HEK293 (cell line): ENCODE results near the gene MED25.

ENCODE experiments used
- CTCF ChIA-PET: fragments of 350-600 bp; formaldehyde crosslinking; extraction: SDS; loops from one replicate; lab custom pipeline; 2021; ENCODE audit warnings: antibody characterized with exemption; lab: Yijun Ruan, JAX
- POLR2A ChIA-PET: fragments of 300-600 bp; formaldehyde crosslinking; extraction: SDS; loops from one replicate; lab custom pipeline; 2020; ENCODE audit warnings: antibody characterized with exemption, inconsistent platforms; lab: Yijun Ruan, JAX
- H3K27ac ChIP-seq: fragments of 200-500 bp; sonication (Bioruptor generic); 2 replicates; pipeline ENCODE4 v1.5.1; 2014; ENCODE audit warnings: low read depth, low read length, control low read depth, inconsistent platforms; ENCODE audit errors: extremely low read depth
- H3K36me3 ChIP-seq, 2 experiments: fragments of 200-500 bp in 1 of 2; sonication (Bioruptor generic) in 1 of 2; 1 replicate in 1 of 2; 2 replicates in 1 of 2; pipeline ENCODE4 v1.5.1; 2014 to 2017; ENCODE audit warnings: inconsistent platforms in 2 of 2, low read length in 2 of 2; ENCODE audit not compliant: control insufficient read depth in 2 of 2, insufficient read depth in 1 of 2
- H3K4me1 ChIP-seq: fragments of 200-500 bp; sonication (Bioruptor generic); 2 replicates; pipeline ENCODE4 v1.5.1; 2014; ENCODE audit warnings: mild to moderate bottlenecking, low read length, inconsistent platforms; ENCODE audit not compliant: control insufficient read depth, insufficient read depth
- H3K4me3 ChIP-seq: 2 replicates; pipeline ENCODE4 v1.5.1; 2011; ENCODE audit warnings: low read depth, mild to moderate bottlenecking, control low read depth, low read length, moderate library complexity
- H3K9me3 ChIP-seq: fragments of 200-500 bp; sonication (Bioruptor generic); 2 replicates; pipeline ENCODE4 v1.5.1; 2014; ENCODE audit warnings: low read depth, low read length, inconsistent platforms; ENCODE audit not compliant: control insufficient read depth, insufficient read depth
- ELK4 ChIP-seq: IDR thresholded peaks from 2 replicates; pipeline ENCODE4 v1.6.1; 2011; ENCODE audit warnings: mild to moderate bottlenecking, low read depth, low read length, borderline replicate concordance
- GFI1B ChIP-seq: fragments of 450-650 bp; formaldehyde crosslinking; IDR thresholded peaks from 2 replicates; pipeline ENCODE4 v1.5.1; 2016; ENCODE audit warnings: missing biosample characterization, missing genetic modification characterization
- HOXC10 ChIP-seq: sonication (generic); formaldehyde crosslinking; IDR thresholded peaks from 2 replicates; pipeline ENCODE4 v1.8.1; 2023; ENCODE audit warnings: mild to moderate bottlenecking, missing genetic modification reagents
- OSR2 ChIP-seq: fragments of 450-650 bp; formaldehyde crosslinking; IDR thresholded peaks from 2 replicates; pipeline ENCODE4 v1.5.1; 2016; ENCODE audit warnings: missing biosample characterization, missing genetic modification characterization
- OVOL3 ChIP-seq: fragments of 450-650 bp; formaldehyde crosslinking; IDR thresholded peaks from 2 replicates; pipeline ENCODE4 v1.5.1; 2016; ENCODE audit warnings: missing biosample characterization, missing genetic modification characterization
- SCRT1 ChIP-seq: fragments of 450-650 bp; formaldehyde crosslinking; IDR thresholded peaks from 2 replicates; pipeline ENCODE4 v1.5.1; 2016; ENCODE audit warnings: missing biosample characterization, missing genetic modification characterization, borderline replicate concordance
- SCRT2 ChIP-seq: fragments of 450-650 bp; formaldehyde crosslinking; IDR thresholded peaks from 2 replicates; pipeline ENCODE4 v1.5.1; 2016; ENCODE audit warnings: missing biosample characterization, missing genetic modification characterization
- SP2 ChIP-seq: fragments of 450-650 bp; formaldehyde crosslinking; IDR thresholded peaks from 2 replicates; pipeline ENCODE4 v1.5.1; 2016; ENCODE audit warnings: missing biosample characterization, missing genetic modification characterization
- YY2 ChIP-seq: fragments of 450-650 bp; formaldehyde crosslinking; IDR thresholded peaks from 2 replicates; pipeline ENCODE4 v1.5.1; 2016; ENCODE audit warnings: missing biosample characterization, missing genetic modification characterization
- ZBTB10 ChIP-seq: fragments of 450-650 bp; formaldehyde crosslinking; IDR thresholded peaks from 2 replicates; pipeline ENCODE4 v1.5.1; 2016; ENCODE audit warnings: missing biosample characterization, missing genetic modification characterization
- ZBTB26 ChIP-seq: fragments of 450-650 bp; formaldehyde crosslinking; optimal IDR thresholded peaks from 2 replicates; pipeline ENCODE3; 2016; ENCODE audit warnings: missing biosample characterization, mild to moderate bottlenecking, missing genetic modification characterization
- ZBTB48 ChIP-seq: fragments of 450-650 bp; formaldehyde crosslinking; IDR thresholded peaks from 2 replicates; pipeline ENCODE4 v1.5.1; 2016; ENCODE audit warnings: missing biosample characterization, missing genetic modification characterization
- ZBTB7A ChIP-seq: fragments of 450-650 bp; formaldehyde crosslinking; IDR thresholded peaks from 2 replicates; pipeline ENCODE4 v1.5.1; 2016; ENCODE audit warnings: low read depth, missing biosample characterization, missing genetic modification characterization
- ZFP37 ChIP-seq: fragments of 450-650 bp; formaldehyde crosslinking; IDR thresholded peaks from 2 replicates; pipeline ENCODE4 v1.5.1; 2016; ENCODE audit warnings: missing biosample characterization, missing genetic modification characterization
- ZIC2 ChIP-seq: fragments of 450-650 bp; formaldehyde crosslinking; IDR thresholded peaks from 2 replicates; pipeline ENCODE4 v1.5.1; 2016; ENCODE audit warnings: missing biosample characterization, missing genetic modification characterization
- ZNF121 ChIP-seq: fragments of 450-650 bp; formaldehyde crosslinking; IDR thresholded peaks from 2 replicates; pipeline ENCODE4 v1.5.1; 2016; ENCODE audit warnings: missing biosample characterization, missing genetic modification characterization
- ZNF133 ChIP-seq: fragments of 450-650 bp; formaldehyde crosslinking; IDR thresholded peaks from 2 replicates; pipeline ENCODE4 v1.5.1; 2016; ENCODE audit warnings: missing biosample characterization, missing genetic modification characterization
- ZNF16 ChIP-seq: fragments of 450-650 bp; formaldehyde crosslinking; IDR thresholded peaks from 2 replicates; pipeline ENCODE4 v1.5.1; 2016; ENCODE audit warnings: low read depth, missing biosample characterization, missing genetic modification characterization
- ZNF169 ChIP-seq: fragments of 450-650 bp; formaldehyde crosslinking; IDR thresholded peaks from 2 replicates; pipeline ENCODE4 v1.5.1; 2016; ENCODE audit warnings: missing biosample characterization, missing genetic modification characterization
- ZNF202 ChIP-seq: fragments of 450-650 bp; formaldehyde crosslinking; IDR thresholded peaks from 2 replicates; pipeline ENCODE4 v1.5.1; 2016; ENCODE audit warnings: missing biosample characterization, missing genetic modification characterization, borderline replicate concordance
- ZNF24 ChIP-seq: fragments of 450-650 bp; formaldehyde crosslinking; IDR thresholded peaks from 2 replicates; pipeline ENCODE4 v1.5.1; 2016; ENCODE audit warnings: missing biosample characterization, missing genetic modification characterization
- ZNF629 ChIP-seq: fragments of 450-650 bp; formaldehyde crosslinking; IDR thresholded peaks from 2 replicates; pipeline ENCODE4 v1.5.1; 2017; ENCODE audit warnings: missing biosample characterization, missing genetic modification characterization
- ZNF747 ChIP-seq: fragments of 450-650 bp; formaldehyde crosslinking; IDR thresholded peaks from 2 replicates; pipeline ENCODE4 v1.5.1; 2016; ENCODE audit warnings: missing biosample characterization, missing genetic modification characterization
- ZNF837 ChIP-seq: fragments of 450-650 bp; formaldehyde crosslinking; IDR thresholded peaks from 2 replicates; pipeline ENCODE4 v1.5.1; 2016; ENCODE audit warnings: missing biosample characterization, missing genetic modification characterization
- TF ChIP-seq, protein P1 (sequence below): fragments of 450-650 bp; formaldehyde crosslinking; IDR thresholded peaks from 2 replicates; pipeline ENCODE4 v1.5.1; 2016; ENCODE audit warnings: missing biosample characterization, missing genetic modification characterization

MED25 gene

GRCh38 chr19:49808711-49809159 is 9.4 kb upstream of the MED25 start (continued):
- TF ChIP-seq, protein P1, sequence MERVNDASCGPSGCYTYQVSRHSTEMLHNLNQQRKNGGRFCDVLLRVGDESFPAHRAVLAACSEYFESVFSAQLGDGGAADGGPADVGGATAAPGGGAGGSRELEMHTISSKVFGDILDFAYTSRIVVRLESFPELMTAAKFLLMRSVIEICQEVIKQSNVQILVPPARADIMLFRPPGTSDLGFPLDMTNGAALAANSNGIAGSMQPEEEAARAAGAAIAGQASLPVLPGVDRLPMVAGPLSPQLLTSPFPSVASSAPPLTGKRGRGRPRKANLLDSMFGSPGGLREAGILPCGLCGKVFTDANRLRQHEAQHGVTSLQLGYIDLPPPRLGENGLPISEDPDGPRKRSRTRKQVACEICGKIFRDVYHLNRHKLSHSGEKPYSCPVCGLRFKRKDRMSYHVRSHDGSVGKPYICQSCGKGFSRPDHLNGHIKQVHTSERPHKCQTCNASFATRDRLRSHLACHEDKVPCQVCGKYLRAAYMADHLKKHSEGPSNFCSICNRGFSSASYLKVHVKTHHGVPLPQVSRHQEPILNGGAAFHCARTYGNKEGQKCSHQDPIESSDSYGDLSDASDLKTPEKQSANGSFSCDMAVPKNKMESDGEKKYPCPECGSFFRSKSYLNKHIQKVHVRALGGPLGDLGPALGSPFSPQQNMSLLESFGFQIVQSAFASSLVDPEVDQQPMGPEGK (tag by site-specific recombination): no peak
- TF ChIP-seq ZNF747 (tag by site-specific recombination): no peak

DNA sequence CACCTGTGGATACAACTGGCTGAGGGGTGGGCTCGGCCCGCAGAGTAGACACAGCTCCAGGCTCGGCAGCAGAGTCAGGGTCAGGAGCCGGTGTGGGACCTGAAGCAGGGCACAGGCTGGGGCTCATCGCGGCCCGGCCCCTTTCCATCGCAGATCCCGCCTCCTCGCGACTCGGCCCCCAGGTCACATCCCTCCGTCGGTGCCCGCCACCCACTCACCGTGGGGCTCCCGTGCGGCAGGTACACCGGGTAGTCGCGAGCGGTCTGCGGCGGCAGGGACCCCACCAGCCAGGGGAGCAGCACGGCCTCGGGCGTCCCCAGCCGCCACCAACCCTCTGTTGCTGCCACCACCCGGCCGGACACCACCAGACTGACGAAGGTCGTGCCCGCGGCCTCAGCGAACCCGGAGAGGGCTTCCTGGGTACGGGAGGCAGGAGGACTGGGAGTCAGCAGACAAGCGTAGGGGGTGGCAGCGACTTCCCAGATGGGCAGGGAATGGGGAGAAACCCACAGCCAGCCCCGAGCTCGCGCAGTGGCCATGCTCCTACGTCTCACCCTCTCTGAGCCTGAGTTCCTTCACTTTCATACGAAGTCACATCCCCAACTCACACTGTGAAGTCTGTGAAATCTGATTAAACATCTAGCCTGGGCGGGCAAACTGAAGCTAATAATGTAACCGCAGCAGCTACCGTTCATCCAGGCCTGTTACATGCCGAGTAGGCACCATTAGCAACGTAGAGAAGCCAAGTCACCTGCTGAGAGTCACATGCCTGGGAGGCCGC is 8.7 kb upstream of the MED25 start:
- CTCF ChIA-PET: interaction anchor here (0.6 to 1.1 kb wide), 5 partner anchors 12 to 124 kb away, joined by 3 to 6 read pairs (median 3); no protein-coding TSS in a partner anchor
- no peak overlapping the region for H3K27ac ChIP-seq
- H3K4me1 ChIP-seq: no peaks in the 10 kb centered on the region; the same call in 1 of the 2 replicates
- TF ChIP-seq ZBTB26 (no peak), ZIC2 (tag by site-specific recombination) (peak; percentile 83), OSR2 (tag by site-specific recombination) (peak; percentile 43; the same call in 1 of the 2 replicates)
- H3K9me3 ChIP-seq: no peaks in the 10 kb centered on the region
- no peak overlapping the region for H3K4me3 ChIP-seq
- POLR2A ChIA-PET: interaction anchor here (0.7 to 1.4 kb wide), 3 partner anchors 41 to 56 kb away, joined by 3 to 6 read pairs (median 5); partner anchors contain the start of genes AP2A1 and PTOV1
- H3K36me3 ChIP-seq: peaks cover 6 to 40% of the 10 kb centered on the region in 2 experiments; a peak in 2 of 3 replicates

GRCh38 chr19:49809941-49810389 is 8.1 kb upstream of the MED25 start:
- H3K27ac ChIP-seq: no peak overlapping the region
- H3K4me1 ChIP-seq: no peaks in the 10 kb centered on the region; the same call in 1 of the 2 replicates
- ChIA-PET CTCF (interaction anchor here (0.6 to 1.2 kb wide), 7 partner anchors 12 to 314 kb away, joined by 3 to 6 read pairs (median 3); no protein-coding TSS in a partner anchor), POLR2A (interaction anchor here (0.7 to 1.4 kb wide), 3 partner anchors 41 to 55 kb away, joined by 3 to 6 read pairs (median 5); partner anchors contain the start of genes AP2A1 and PTOV1)
- H3K36me3 ChIP-seq: peaks cover under 1 to 36% of the 10 kb centered on the region in 2 experiments; a peak in 2 of 3 replicates
- no peak overlapping the region for H3K4me3 ChIP-seq
- no peaks in the 10 kb centered on the region for H3K9me3 ChIP-seq
- TF ChIP-seq ZNF169 (tag by site-specific recombination): no peak
- no peak for TF ChIP-seq ELK4
- no peak for TF ChIP-seq HOXC10 (CRISPR knock-in tag)
- TF ChIP-seq ZNF24 (tag by site-specific recombination): no peak
- TF ChIP-seq SCRT2 (tag by site-specific recombination): peak; percentile 97
- TF ChIP-seq ZNF837 (tag by site-specific recombination): no peak
- TF ChIP-seq ZNF629 (tag by site-specific recombination): no peak
- TF ChIP-seq ZNF202 (tag by site-specific recombination): no peak
- no peak for TF ChIP-seq SP2
- TF ChIP-seq ZNF133 (tag by site-specific recombination): no peak
- no peak for TF ChIP-seq GFI1B
- no peak for TF ChIP-seq YY2 (tag by site-specific recombination)
- TF ChIP-seq ZNF16 (tag by site-specific recombination): no peak
- TF ChIP-seq ZBTB10 (tag by site-specific recombination): no peak
- TF ChIP-seq ZNF121: no peak
- no peak for TF ChIP-seq ZBTB7A
- TF ChIP-seq ZBTB48 (tag by site-specific recombination): no peak
- peak; percentile 82; the same call in 1 of the 2 replicates for TF ChIP-seq SCRT1 (tag by site-specific recombination)
- no peak for TF ChIP-seq ZFP37 (tag by site-specific recombination)
- no peak for TF ChIP-seq OVOL3
